GM19372 (cell line): ENCODE results near the gene EXOC3L1.

ENCODE experiments used
- ATAC-seq: cut with Tn5 transposase; IDR thresholded peaks from one replicate; pipeline ENCODE4 v1.9.1; 2021; ENCODE audit warnings: mild to moderate bottlenecking, low read depth, moderate library complexity; ENCODE audit not compliant: unreplicated experiment

EXOC3L1 gene

GRCh38 chr16:67183627-67184452, 6.1 kb downstream of the EXOC3L1 start, which contains the start of gene MATCAP1:
Gene MATCAP1 (minus strand): TSS chr16:67183963. CDS start chr16:67180610, 3,353 bp downstream.
- ATAC-seq: peak; percentile 93

DNA sequence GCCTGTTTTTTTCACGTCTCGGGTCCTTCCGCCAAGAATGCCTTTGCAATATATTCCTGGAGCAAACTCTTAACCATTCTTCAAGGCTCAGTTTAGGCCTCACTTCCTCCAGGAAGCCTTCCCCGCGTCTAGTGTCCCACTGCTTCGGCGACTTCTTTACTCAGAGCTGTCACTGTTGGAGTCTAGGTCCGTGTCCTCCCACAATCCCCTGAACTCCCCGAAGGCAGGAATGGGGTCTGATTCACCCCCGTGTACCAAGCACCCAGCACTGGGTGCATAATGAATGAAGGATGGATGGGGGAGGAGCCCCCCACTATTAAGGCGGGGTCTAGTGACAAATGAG, 6.7 kb downstream of the EXOC3L1 start:
- ATAC-seq: no peak

DNA sequence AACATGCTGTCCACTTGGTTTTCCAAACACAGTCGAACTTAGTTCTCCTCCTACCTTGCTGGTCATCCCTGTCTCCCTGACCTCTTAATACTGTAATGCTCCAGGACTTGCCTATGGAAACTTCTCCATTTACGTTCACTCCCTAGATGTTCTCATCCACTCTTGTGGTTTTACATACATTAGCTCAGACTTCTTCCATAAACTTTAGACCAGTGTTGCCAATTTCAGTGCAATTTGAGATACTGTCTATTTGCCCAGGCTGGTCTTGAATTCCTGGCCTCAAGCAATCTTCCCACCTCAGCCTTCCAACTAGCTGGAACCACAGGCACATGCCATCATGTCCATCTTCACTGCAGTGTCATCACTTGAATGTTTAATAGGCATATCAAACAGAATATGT, 7.6 kb downstream of the EXOC3L1 start:
- no peak for ATAC-seq

DNA sequence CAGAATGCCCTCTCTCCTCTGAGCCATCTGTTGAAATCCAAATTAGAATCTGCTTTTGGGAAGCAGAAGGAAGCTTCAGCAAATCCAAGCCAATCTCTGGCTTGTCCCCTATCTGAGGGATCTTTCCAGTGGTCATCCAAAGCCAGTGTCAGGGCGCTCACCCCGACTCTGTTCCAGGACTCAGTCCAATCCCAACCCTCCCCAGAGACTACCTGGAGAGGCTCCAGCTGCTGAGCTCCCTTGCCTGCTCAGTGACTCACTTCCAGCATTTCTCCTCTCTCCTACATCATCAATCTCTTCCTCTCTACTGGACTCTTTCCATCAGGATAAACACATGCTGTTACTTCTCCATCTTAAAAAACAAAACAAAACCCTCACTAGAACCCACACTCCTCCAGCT, 8.6 kb downstream of the EXOC3L1 start:
- no peak for ATAC-seq

GRCh38 chr16:67180166-67180565, 9.8 kb downstream of the EXOC3L1 start:
- no peak for ATAC-seq

- ATAC-seq: no peak
Measured at GRCh38 chr16:67179421-67180080, 10.4 kb downstream of the EXOC3L1 start.

GRCh38 chr16:67177743-67178699, 11.9 kb downstream of the EXOC3L1 start:
- no peak for ATAC-seq

GRCh38 chr16:67176662-67177061, 13.3 kb downstream of the EXOC3L1 start:
- ATAC-seq: no peak

DNA sequence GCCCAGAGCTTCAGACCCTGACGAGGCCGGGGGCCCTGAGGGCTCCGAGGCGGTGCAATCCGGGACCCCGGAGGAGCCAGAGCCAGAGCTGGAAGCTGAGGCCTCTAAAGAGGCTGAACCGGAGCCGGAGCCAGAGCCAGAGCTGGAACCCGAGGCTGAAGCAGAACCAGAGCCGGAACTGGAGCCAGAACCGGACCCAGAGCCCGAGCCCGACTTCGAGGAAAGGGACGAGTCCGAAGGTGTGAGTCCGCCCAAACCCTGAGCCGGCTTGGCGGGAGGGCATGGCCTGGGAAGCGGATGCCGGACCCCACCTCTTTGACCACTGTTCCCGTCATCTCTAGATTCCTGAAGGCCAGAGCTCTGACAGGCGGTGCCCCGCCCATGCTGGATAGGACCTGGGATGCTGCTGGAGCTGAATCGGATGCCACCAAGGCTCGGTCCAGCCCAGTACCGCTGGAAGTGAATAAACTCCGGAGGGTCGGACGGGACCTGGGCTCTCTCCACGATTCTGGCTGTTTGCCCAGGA, 15.2 kb downstream of the EXOC3L1 start:
- ATAC-seq: no peak

- peak; percentile 38 for ATAC-seq
Measured at GRCh38 chr16:67173808-67174705, 15.9 kb downstream of the EXOC3L1 start.

- no peak for ATAC-seq
Measured at GRCh38 chr16:67173323-67173722, 16.6 kb downstream of the EXOC3L1 start.

- no peak for ATAC-seq
Measured at GRCh38 chr16:67170949-67171649, 18.8 kb downstream of the EXOC3L1 start.

GRCh38 chr16:67170168-67170948, 19.6 kb downstream of the EXOC3L1 start, which contains the start of gene NOL3:
Gene NOL3 (plus strand): TSS chr16:67170538.
- no peak for ATAC-seq

GRCh38 chr16:67169642-67170167, 20.2 kb downstream of the EXOC3L1 start:
- no peak for ATAC-seq

DNA sequence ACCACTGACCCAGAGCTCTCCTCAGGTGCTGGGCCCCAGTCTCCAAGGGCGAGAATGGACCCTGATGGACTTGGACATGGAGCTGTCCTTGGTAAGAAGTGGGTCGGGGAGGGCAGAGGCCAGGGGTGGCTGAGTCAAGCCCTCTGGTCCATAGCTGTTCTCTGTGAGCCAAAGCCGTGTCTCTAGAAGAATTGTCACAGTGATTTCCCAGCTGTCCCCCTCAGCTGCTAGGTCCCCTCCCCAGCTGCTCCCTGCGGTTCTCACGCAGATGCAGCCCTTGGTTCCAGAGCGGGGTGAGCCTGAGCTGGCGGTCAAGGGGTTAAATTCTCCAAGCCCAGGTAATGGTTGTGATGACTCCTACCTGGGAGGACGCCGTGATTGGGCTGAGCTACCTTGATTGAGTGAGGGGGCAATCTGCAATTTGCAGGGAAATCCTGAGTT, 20.9 kb downstream of the EXOC3L1 start:
- no peak for ATAC-seq

GRCh38 chr16:67167588-67167987, 22.3 kb downstream of the EXOC3L1 start:
- ATAC-seq: no peak

DNA sequence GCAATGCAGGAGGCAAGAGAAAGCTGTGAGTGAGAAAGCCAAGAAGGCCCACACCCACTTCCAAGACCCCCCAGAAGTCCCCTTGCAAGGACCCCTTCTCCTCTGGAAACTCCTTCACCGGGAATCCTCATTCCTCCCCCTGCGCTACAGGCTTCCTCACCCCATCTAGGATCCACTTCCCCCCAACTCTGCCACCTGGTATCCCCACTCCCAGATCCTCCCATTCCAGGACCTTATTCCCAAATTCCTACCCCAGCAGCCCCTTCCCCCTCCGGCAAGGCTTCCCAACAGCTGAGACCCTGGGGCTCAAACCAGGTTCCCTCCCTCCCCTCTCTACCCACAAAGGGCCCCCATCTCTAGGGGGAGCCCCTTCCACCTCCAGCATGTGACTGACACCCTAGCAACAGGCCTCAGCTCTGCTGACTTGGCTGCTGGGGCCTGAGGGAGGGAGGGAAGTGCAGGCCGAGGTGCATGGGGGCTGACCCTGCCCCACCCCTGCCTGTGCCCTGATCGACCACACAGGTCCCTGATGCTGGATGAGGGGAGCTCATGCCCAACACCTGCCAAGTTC, 23.3 kb downstream of the EXOC3L1 start:
- ATAC-seq: no peak
